GM12878 (cell line): Measurements from ENCODE around the gene NTM. TPM values are rescaled to one million over a fixed set of nuclear protein-coding genes. Genes with fewer than 3 reads are reported as not detected.

Experiments
- ATAC-seq: fragments of 200-7000 bp; cut with Tn5 transposase; 3 replicates; pipeline ENCODE4 v1.9.1; 2020; ENCODE audit warnings: mild to moderate bottlenecking, moderate library complexity
- BruUV-seq: library from RNA; stranded (reverse); fragments of 400-500 nt; replicated peaks from 2 replicates; lab custom pipeline; 2021; lab: Mats Ljungman, UMichigan
- CTCF ChIA-PET: fragments of 300-600 bp; sonication (Branson Sonifier 250); formaldehyde crosslinking; extraction: SDS; loops from one replicate; lab custom pipeline; 2021; ENCODE audit warnings: inconsistent platforms; lab: Yijun Ruan, JAX
- POLR2A ChIA-PET: fragments of 350-600 bp; formaldehyde crosslinking; extraction: SDS; loops from one replicate; lab custom pipeline; 2021; ENCODE audit warnings: inconsistent platforms; lab: Charles Lee
- RAD21 ChIA-PET: fragments of 300-600 bp; sonication (Branson Sonifier 250); formaldehyde crosslinking; loops from one replicate; lab custom pipeline; 2023; ENCODE audit warnings: antibody characterized with exemption; ENCODE audit not compliant: unreplicated experiment; lab: Charles Lee
- SMC1A ChIA-PET: fragments of 300-600 bp; sonication (Branson Sonifier 250); formaldehyde crosslinking; loops from one replicate; lab custom pipeline; 2023; ENCODE audit not compliant: unreplicated experiment, uncharacterized antibody; lab: Charles Lee
- DNase-seq: peaks from one replicate; pipeline ENCODE4 v3.0.0-alpha.2; 2011; ENCODE audit warnings: low read depth, low spot score
- FAIRE-seq: peaks from 3 replicates; lab custom pipeline; 2011; peaks lifted over from hg19 to GRCh38; lab: Jason Lieb, UNC
- H2AFZ ChIP-seq: 2 replicates; pipeline ENCODE4 v1.6.0; 2011; ENCODE audit warnings: low read depth, low read length, control low read depth; ENCODE audit not compliant: control insufficient read depth
- H3K27ac ChIP-seq: 2 replicates; pipeline ENCODE4 v1.5.1; 2011; ENCODE audit warnings: control low read depth; ENCODE audit not compliant: control insufficient read depth, insufficient read depth
- H3K27me3 ChIP-seq, 2 experiments: replicated peaks in 1 of 2; 2 replicates each; pipeline versions ENCODE4 v1.6.0 to v1.6.1; 2011; ENCODE audit warnings: low read length in 1 of 2; ENCODE audit not compliant: control insufficient read depth in 2 of 2, insufficient read depth in 2 of 2
- H3K36me3 ChIP-seq, 2 experiments: 2 replicates each; pipeline ENCODE4 v1.5.1; 2011; ENCODE audit warnings: low read length in 1 of 2; ENCODE audit not compliant: control insufficient read depth in 2 of 2, insufficient read depth in 2 of 2
- H3K4me1 ChIP-seq: 2 replicates; pipeline ENCODE4 v1.6.1; 2011; ENCODE audit warnings: mild to moderate bottlenecking, low read length, moderate library complexity, mixed read lengths; ENCODE audit not compliant: control insufficient read depth, insufficient read depth
- H3K4me2 ChIP-seq: 2 replicates; pipeline ENCODE4 v1.6.0; 2011; ENCODE audit warnings: control low read depth; ENCODE audit not compliant: control insufficient read depth, insufficient read depth
- H3K4me3 ChIP-seq: fragments of 200-600 bp; sonication (generic); 2 replicates; pipeline ENCODE4 v1.5.1; 2016
- H3K79me2 ChIP-seq: 2 replicates; pipeline ENCODE4 v1.6.0; 2011; ENCODE audit warnings: low read length; ENCODE audit not compliant: control insufficient read depth, insufficient read depth
- H3K9ac ChIP-seq: 2 replicates; pipeline ENCODE4 v1.8.0; 2011; ENCODE audit warnings: low read length, control low read depth, mixed read lengths; ENCODE audit not compliant: control insufficient read depth, insufficient read depth
- H3K9me3 ChIP-seq: replicated peaks from 3 replicates; pipeline ENCODE4 v1.5.1; 2011; ENCODE audit warnings: mild to moderate bottlenecking, low read length; ENCODE audit not compliant: control insufficient read depth, insufficient read depth
- H4K20me1 ChIP-seq: 2 replicates; pipeline ENCODE4 v1.6.0; 2011; ENCODE audit not compliant: control insufficient read depth, insufficient read depth
- CREB1 ChIP-seq: IDR thresholded peaks from 2 replicates; pipeline ENCODE4 v1.6.1; 2012; ENCODE audit warnings: low read depth, mild to moderate bottlenecking, inconsistent platforms
- CREM ChIP-seq: IDR thresholded peaks from 2 replicates; pipeline ENCODE4 v1.6.1; 2014; ENCODE audit warnings: antibody characterized with exemption, low read depth
- NFYB ChIP-seq: IDR thresholded peaks from 2 replicates; pipeline ENCODE4 v1.6.1; 2011; ENCODE audit warnings: low read depth, mild to moderate bottlenecking, low read length, improper control_type of control experiment, moderate library complexity; ENCODE audit not compliant: insufficient read depth
- RELA ChIP-seq: fragments of 450-650 bp; IDR thresholded peaks from 2 replicates; pipeline ENCODE4 v1.8.0; 2014; ENCODE audit warnings: borderline replicate concordance; ENCODE audit not compliant: partially characterized antibody
- SKIL ChIP-seq: fragments of 450-650 bp; IDR thresholded peaks from 2 replicates; pipeline ENCODE4 v1.6.1; 2017; ENCODE audit warnings: mild to moderate bottlenecking, low read depth, inconsistent platforms; ENCODE audit not compliant: poor library complexity, severe bottlenecking
- TAF1 ChIP-seq: IDR thresholded peaks from 2 replicates; pipeline ENCODE4 v1.6.1; 2011; ENCODE audit warnings: mild to moderate bottlenecking, low read depth, low read length, borderline replicate concordance
- ZBED1 ChIP-seq: IDR thresholded peaks from 2 replicates; pipeline ENCODE4 v1.6.1; 2016; ENCODE audit warnings: borderline replicate concordance
- WGBS: methylation state at CpG from one replicate; pipeline ENCODE4 v1.1.6; 2016; ENCODE audit warnings: low lambda C conversion rate; ENCODE audit not compliant: insufficient replicate concordance, insufficient coverage; ENCODE audit errors: missing lambda C conversion rate; 5-methylcytosine and 5-hydroxymethylcytosine counted together
- in situ Hi-C: fragments of 300-500 bp; cut with MboI; formaldehyde crosslinking; loops from 9 replicates; pipeline ENCODE4 v1.14.3; 2018; ENCODE audit warnings: mixed read lengths
- intact Hi-C: fragments of 100-400 bp; cut with micrococcal nuclease; formaldehyde crosslinking; loops from one replicate; pipeline ENCODE4 v1.14.2; 2022; ENCODE audit not compliant: unreplicated experiment
- polyA plus RNA-seq, 11 experiments: library from polyadenylated mRNA; depleted of rRNA in 4 of 11; unstranded in 6 of 11; stranded (reverse) in 5 of 11; fragments of >200 nt; fragmentation: Nextera tagmentation in 4 of 11; fragmentation: Illumina TruSeq in 1 of 11; extraction: Ambion mirVana in 4 of 11; extraction: Trizol in 1 of 11; gene quantifications; 1 replicate in 1 of 11; 2 replicates in 10 of 11; pipeline versions ENCODE4 v1.2.1 to v1.2.3, GENCODE V29; 2011 to 2016; ENCODE audit warnings: inconsistent platforms in 2 of 11, missing spikeins in 2 of 11, low read depth in 1 of 11
- total RNA-seq, 4 experiments: library from RNA; depleted of rRNA in 3 of 4; stranded (reverse); fragments of >200 nt in 3 of 4; fragmentation: Illumina TruSeq in 1 of 4; extraction: Trizol in 1 of 4; gene quantifications; 2 replicates each; pipeline versions ENCODE4 v1.2.1 to v1.2.3, GENCODE V29; 2013 to 2021
- TF ChIP-seq, protein P1 (sequence below): IDR thresholded peaks from 2 replicates; pipeline ENCODE4 v1.6.1; 2011; ENCODE audit warnings: low read depth, mild to moderate bottlenecking, low read length, moderate library complexity, borderline replicate concordance; ENCODE audit errors: extremely low read depth
- TF ChIP-seq, protein P2 (sequence below): IDR thresholded peaks from 2 replicates; pipeline ENCODE4 v1.6.1; 2012; ENCODE audit warnings: low read length, inconsistent platforms

NTM gene
- total and polyA plus RNA-seq, 10 of the 15 experiments (the other 5 are each of a cell fraction or from before 2014, with no cell fraction given): not detected

DNA sequence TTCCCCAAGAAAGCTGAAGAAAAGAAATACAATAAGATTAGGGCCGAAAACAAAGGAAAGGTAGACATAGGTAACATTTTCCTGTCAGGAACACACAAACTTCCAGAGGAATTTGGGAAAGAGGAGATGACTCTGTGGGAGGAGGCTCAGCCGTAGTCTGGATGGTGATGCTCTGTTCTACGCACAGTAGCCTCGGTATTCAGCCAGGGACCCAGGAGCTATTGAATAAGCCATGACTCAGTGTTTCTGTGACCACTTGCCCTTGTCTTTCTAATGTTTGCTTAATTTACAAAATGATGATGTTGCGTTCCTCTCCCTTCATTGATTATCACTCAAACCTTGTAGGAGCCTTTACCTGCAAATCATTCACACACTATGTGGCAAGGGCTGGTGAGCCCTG is 745.0 kb downstream of the NTM start (continued):
- TF ChIP-seq NFYB: no peak
- TF ChIP-seq, protein P1, sequence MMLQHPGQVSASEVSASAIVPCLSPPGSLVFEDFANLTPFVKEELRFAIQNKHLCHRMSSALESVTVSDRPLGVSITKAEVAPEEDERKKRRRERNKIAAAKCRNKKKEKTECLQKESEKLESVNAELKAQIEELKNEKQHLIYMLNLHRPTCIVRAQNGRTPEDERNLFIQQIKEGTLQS: no peak
- TF ChIP-seq RELA: no peak

GRCh38 chr11:132116516-132116915 is 746.1 kb downstream of the NTM start:
- H3K79me2 ChIP-seq: no peaks in the 10 kb centered on the region
- CTCF ChIA-PET: no interaction called here
- no peak overlapping the region for H3K9ac ChIP-seq
- H3K4me2 ChIP-seq: no peak overlapping the region
- FAIRE-seq (no peak), ATAC-seq (no peak), DNase-seq (no peak)
- TF ChIP-seq, protein P2, sequence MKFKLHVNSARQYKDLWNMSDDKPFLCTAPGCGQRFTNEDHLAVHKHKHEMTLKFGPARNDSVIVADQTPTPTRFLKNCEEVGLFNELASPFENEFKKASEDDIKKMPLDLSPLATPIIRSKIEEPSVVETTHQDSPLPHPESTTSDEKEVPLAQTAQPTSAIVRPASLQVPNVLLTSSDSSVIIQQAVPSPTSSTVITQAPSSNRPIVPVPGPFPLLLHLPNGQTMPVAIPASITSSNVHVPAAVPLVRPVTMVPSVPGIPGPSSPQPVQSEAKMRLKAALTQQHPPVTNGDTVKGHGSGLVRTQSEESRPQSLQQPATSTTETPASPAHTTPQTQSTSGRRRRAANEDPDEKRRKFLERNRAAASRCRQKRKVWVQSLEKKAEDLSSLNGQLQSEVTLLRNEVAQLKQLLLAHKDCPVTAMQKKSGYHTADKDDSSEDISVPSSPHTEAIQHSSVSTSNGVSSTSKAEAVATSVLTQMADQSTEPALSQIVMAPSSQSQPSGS: no peak
- TF ChIP-seq SKIL (no peak), ZBED1 (no peak), CREM (no peak), CREB1 (no peak), TAF1 (no peak)
- WGBS: 22% methylated on average over 3 of the region's 3 CpGs
- POLR2A ChIA-PET: no interaction called here
- no peaks in the 10 kb centered on the region for H3K4me1 ChIP-seq
- no peaks in the 10 kb centered on the region for H3K9me3 ChIP-seq
- H4K20me1 ChIP-seq: no peaks in the 10 kb centered on the region
- BruUV-seq: no TSS peak
- no peak overlapping the region for H3K27ac ChIP-seq
- in situ Hi-C loops (no loop called here), intact Hi-C loops (no loop called here)
- H3K36me3 ChIP-seq: no peaks in the 10 kb centered on the region
- RAD21 ChIA-PET: no interaction called here
- no peak overlapping the region for H2AFZ ChIP-seq
- SMC1A ChIA-PET: no interaction called here
- H3K4me3 ChIP-seq: no peak overlapping the region
- peaks cover 0 to 2% of the 10 kb centered on the region in 2 experiments; a peak in 1 of 4 replicates for H3K27me3 ChIP-seq
